ENCODE data around the gene SMARCAL1.

DNA sequence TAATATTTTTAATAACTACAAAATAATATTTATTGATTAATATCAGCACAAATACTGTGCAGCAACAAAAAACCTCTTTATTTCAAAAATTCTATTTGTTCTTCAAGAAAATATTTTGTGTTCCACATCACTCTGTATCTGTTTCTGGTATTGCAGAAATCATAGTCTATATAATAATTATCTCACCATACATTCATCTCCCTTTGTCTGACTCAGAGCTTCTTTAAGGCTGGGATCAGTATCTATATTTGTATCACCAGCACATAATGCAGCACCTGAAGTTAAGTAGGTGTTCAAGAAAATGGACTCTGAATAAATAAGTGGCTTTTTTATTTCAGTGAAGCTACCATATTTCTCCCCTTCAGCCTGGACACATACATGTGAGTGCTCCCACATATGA, 38.4 kb upstream of the SMARCAL1 start:
- no peak for TF ChIP-seq POLR2AphosphoS5 (IDR thresholded peaks at IDR 0.05; ENCODE audit: borderline replicate concordance, low read depth, low read length)
- no peak for TF ChIP-seq EZH2 (IDR thresholded peaks at IDR 0.05)
